GM12801 (cell line): ENCODE data around the gene MS4A8.

Source experiments
- CTCF ChIP-seq: IDR thresholded peaks from one replicate; pipeline ENCODE4 v1.5.1; 2011; ENCODE audit warnings: control low read depth; ENCODE audit not compliant: insufficient read length; ENCODE audit errors: extremely low read depth

Gene MS4A8

GRCh38 chr11:60748225-60748624, 48.8 kb downstream of the MS4A8 start:
- no peak for TF ChIP-seq CTCF

GRCh38 chr11:60748821-60749220, 49.4 kb downstream of the MS4A8 start:
- TF ChIP-seq CTCF, result no peak

DNA sequence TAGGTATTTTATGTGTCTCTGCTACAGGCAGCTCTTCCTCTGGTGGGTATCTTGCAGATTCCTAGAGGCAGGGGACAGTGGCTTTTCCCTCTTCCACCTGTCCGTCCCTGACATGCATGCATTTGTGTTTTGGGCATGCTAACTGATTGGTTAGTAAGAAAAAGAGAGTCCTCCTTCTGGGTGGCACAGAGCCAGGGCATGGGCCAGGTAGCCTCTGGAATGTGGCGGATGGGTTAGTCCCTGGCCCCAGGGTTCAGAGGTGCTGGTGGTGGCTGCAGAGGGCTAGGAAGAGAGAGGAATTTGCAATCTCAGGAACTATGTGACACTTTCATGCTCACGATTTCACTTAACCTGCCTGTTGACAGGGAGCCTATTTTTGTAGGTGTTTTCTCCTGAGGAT, 51.5 kb downstream of the MS4A8 start:
- no peak for TF ChIP-seq CTCF

GRCh38 chr11:60753309-60753708, 53.9 kb downstream of the MS4A8 start:
- TF ChIP-seq CTCF, result no peak

- no peak for TF ChIP-seq CTCF
These were observed 55.5 kb downstream of the MS4A8 start for GRCh38 chr11:60754887-60755286.

DNA sequence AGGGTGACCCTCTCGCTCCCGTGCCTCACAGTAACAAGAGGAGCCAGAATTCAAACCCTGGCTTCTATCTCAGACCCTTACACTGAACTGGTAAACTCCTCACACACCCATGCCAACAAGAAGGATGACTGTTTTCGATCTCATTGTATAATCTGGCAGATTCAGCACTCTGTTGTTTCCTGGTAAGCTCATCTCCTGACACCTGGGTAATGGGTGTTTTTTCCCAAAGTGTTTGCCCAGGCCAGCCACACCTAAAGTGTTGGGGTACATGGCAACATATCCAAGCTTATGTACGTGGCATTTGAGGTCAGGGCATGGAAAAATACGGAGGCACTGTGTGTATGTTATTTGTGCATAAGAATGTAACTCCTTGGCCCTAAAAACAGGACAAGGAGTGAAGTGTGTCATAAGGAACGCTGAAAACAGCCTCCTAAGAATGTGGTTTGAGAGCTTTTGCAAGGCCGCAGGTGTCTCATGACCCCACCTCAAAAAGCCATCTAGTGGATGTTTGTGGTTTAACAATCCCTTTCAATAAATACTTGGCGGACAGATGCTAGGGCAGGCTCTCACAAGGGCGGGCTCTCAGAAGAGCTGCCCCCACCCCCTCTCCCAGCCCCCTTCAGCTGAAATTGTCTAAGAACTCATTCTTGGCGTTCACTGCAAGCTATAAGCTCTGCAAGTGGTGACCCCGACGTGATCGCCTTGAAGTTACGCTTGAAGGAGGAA, 57.1 kb downstream of the MS4A8 start, which contains the start of gene MS4A15:
Gene MS4A15, plus strand, starts transcription at position 561 of the 726 bp plus-strand sequence. CDS start 6,867 bp downstream, outside the sequence.
- no peak for TF ChIP-seq CTCF

GRCh38 chr11:60757231-60757800, 57.9 kb downstream of the MS4A8 start:
- no peak for TF ChIP-seq CTCF
